Large intestine (tissue), 1 donor: ENCODE measurements around the gene NDRG3. TPM values are rescaled to one million over a fixed set of nuclear protein-coding genes. Genes with fewer than 3 reads are reported as not detected.

Source experiments
- polyA plus RNA-seq: library from polyadenylated mRNA; unstranded; fragments of 120-200 nt; gene quantifications from one replicate; pipeline ENCODE4 v1.2.1, GENCODE V29; 2013

NDRG3 gene
- polyA plus RNA-seq, 1 donor, result 18.3 TPM

Other genes starting within 250 kb of the NDRG3 start
- gene MYL9, start 204.6 kb downstream of the NDRG3 start, polyA plus RNA-seq, result 537 TPM
- 42.0 TPM for gene TGIF2, start 172.5 kb downstream of the NDRG3 start, polyA plus RNA-seq
- gene RAB5IF, start 140.3 kb downstream of the NDRG3 start, polyA plus RNA-seq, result 101 TPM
- 1.6 TPM for gene SLA2, start 99.9 kb downstream of the NDRG3 start, polyA plus RNA-seq
- 13.8 TPM for gene DSN1, start 27.7 kb upstream of the NDRG3 start, polyA plus RNA-seq
- gene TLDC2, start 130.0 kb upstream of the NDRG3 start, polyA plus RNA-seq, result 17.0 TPM
- gene SAMHD1, start 205.6 kb upstream of the NDRG3 start, polyA plus RNA-seq, result 40.4 TPM